OCI-M2 (cell line): ENCODE measurements around the gene PTPRG.

Experiments used
- DNase-seq: peaks from one replicate; lab custom pipeline; 2025; ENCODE audit not compliant: unreplicated experiment; lab: John Stamatoyannopoulos, UW

PTPRG gene

DNA sequence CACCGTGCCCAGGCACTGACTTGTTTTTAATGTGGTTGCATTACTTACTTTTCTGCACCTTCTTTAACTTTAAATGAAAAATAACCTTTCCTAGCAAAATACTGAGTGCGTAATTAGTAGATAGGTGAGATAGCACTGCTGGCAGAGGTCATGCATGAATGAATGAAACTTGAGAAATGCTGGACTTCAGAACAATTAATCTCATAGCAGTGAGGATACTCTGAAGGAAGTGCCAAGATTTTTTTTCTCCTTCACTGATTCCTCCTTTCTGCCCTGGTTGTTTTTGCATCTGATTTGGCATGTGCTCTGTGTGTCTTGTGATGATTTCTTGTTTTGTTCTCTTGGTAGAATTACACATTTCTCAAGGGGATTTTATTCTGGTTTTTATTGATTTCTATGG is 378.9 kb downstream of the PTPRG start:
- DNase-seq = no peak

DNA sequence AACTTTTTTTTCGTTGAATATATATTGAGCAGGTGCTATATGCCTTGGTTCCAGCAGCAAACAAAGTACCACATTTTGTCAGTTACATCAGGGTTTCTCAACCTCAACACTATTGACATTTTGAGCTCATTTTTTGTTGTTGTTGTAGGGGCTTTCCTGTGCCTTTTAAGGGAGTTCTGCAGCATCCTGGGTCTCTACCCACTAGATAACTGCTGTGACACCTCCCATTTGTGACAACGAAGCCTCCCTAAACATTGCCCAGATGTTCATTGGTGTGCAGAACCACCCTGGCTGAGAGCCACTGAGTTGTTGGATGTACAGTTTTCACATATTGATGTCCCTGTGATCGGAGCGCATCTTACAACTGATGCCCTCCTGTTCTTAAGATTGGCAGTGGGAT is 382.6 kb downstream of the PTPRG start:
- DNase-seq = no peak

GRCh38 chr3:61944726-61945125 is 383.4 kb downstream of the PTPRG start:
- DNase-seq = no peak

GRCh38 chr3:61945657-61946056 is 384.3 kb downstream of the PTPRG start:
- no peak for DNase-seq

GRCh38 chr3:61946570-61947324 is 385.4 kb downstream of the PTPRG start:
- DNase-seq = no peak

DNA sequence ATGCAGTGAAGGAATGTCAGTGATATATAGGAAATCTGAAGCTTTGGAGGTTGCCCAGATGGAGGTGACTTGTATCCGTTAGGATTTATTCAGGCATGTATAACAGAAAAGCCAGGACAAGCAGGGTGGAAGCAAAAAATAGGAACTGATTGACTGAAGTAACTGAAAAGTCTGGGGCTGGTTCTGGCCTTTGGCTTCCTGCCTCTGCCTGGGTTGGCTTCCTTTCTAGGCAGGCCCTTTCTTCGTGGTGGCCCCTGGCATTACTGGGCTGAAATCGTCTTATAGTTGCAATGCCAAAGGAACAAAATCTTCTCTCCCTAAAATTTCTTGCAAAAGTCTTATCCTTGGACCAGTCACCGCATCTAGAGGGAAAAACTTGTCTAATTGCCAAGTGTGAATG is 386.1 kb downstream of the PTPRG start:
- DNase-seq = no peak

- DNase-seq = no peak
These were observed 387.4 kb downstream of the PTPRG start for GRCh38 chr3:61948699-61949305.

DNA sequence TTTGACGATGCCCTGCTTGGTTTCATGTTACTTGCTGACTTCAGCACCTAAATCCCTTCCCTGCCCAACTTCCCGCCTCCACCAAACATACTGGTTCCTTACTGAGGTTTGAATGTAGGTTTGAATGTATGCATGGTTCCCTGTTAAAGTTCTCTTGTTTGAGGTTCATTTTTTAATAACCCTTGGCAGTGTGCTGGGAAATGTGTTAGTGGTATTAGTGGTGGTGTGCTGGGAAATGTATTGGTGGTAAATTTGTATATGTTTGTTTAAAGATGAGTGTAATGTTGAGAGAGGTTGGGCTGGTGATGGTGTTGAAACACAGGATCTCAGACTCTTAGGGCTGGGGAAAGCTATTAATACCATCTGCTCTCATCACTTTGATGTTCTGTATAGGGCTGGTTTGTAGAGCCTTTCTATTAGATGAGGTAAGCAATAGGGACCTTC is 392.7 kb downstream of the PTPRG start:
- no peak for DNase-seq

DNA sequence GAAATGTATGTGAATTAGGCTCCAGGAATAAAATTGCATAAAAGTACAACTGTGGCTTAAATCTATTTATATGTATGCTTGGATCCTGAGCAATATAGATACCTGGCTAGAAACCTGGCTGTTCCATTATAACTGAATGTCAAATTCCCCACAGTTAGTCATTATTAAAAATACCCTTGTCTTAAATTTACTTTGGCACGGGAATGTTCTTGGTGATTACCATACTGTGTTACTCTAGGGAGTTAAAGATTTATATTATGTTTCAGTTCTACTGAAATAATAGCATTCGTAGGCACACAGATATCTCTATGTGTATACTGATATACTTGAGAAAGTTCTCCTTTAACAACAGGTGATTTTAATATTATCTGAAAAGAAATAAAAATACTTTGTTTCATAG is 394.1 kb downstream of the PTPRG start:
- DNase-seq = no peak

DNA sequence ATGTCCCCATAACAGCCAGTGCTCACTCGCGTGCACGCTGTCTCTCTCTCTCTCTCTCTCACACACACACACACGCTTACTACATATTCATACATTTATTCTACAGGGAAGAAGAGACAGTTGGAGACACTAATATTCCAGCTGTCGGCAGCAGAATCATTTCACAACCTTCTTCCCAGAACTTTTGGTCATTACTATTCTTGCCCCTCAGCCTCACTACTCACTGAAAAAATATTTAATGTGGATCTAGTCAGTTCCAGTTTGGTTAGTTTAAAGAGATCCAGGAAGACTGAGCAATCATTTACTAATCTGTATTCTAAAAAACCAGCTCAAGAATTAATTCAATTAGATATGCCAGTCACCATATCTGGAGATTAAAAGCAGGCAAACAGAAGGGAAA is 394.9 kb downstream of the PTPRG start:
- no peak for DNase-seq

DNA sequence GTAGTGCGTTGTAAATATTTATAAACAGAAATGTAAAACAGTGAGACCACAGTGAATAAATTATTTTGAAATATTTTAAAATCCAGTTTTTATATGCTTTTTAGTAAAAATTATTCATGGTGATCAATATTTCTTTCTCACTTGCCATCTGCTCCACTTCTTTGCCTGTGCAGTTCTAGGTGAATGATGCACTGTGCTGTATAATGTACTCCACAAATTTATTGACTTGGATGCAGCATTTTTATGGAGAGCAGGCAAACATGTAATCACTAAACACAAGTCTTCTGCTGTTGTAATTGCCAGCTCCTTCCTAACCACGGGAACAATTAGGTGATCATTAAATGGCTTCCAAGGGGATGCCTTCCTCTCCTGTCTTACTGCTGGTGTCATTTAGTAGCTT is 395.9 kb downstream of the PTPRG start:
- DNase-seq = no peak

DNA sequence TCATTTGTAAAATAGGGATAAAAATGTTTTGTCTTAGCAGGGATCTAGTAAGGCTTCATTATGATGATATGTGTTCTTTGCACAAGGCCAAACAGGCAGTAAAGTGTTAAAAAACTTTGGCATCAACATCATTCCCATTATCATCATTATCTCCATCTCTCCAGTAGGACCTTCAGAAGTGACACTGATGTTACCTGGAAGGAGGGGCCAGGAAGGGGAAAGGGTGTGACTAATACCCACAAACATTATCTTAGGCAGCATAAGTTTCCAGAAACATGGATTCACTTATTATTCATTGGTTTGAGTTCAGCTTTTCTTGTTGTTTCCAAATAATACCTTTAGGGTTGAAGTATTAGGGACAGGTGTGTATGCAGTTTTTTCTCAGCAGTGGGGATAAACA is 399.6 kb downstream of the PTPRG start:
- no peak for DNase-seq

DNA sequence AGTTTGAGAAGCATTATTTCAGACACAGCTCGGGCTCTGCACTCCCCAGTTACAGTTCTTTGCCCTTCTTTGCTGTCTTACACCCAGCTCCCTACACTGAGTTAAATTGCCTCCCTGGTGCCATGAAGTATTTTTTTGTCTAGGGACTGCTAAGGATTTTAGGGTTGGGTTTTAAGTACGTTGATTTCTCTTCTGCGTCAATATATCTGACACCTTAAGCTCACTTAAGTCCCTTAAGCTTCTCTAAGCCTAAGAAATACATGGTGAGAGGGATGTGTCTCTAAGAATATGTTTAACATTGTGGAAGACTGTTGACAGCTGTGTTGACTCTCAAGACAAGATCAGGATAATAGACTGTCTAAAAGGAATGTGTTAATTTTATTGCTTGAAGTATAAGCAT is 400.5 kb downstream of the PTPRG start:
- no peak for DNase-seq

DNA sequence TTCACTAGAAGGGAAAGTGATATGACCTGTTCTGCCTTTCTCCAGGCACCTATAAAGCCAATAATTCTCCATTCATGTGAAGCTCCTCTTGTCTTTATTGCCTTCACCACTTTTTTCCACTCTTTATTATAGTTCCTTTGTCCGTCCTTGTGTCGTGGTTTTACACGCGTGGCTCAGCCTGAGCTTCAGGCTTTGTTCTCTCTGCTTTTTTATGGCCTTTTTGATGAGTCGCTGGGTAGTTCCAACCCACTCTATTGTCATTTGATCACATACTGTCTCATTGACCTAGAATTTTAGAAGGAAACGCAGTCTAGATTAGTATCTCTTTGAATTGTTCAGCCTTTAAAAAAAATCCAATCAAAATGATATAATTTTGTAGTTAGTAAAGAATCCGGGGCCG is 403.2 kb downstream of the PTPRG start:
- DNase-seq = no peak

- no peak for DNase-seq
These were observed 404.4 kb downstream of the PTPRG start for GRCh38 chr3:61965770-61966131.

DNA sequence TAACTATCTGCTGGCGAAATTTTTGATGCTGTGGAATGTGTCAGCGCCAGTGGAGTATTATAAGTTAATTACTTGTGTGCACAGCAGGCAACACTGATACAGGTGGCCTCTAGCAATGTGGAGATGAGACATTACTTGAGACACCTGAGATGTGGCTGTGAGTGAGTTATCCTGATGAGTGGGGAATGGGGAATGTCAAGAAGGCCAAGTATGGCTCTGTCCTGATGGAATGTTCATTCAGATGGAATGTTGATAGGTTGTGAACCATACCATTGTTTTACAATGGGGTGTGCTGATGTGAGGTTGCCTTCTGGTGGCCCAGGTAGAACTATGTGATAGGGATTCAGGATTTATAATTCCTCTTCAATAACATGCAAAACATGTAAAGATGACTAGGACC is 404.8 kb downstream of the PTPRG start:
- DNase-seq = no peak

- no peak for DNase-seq
These were observed 405.6 kb downstream of the PTPRG start for GRCh38 chr3:61967019-61967418.

GRCh38 chr3:61967937-61968336 is 406.6 kb downstream of the PTPRG start:
- no peak for DNase-seq

- no peak for DNase-seq
These were observed 413.3 kb downstream of the PTPRG start for GRCh38 chr3:61974662-61975061.

- no peak for DNase-seq
These were observed 413.8 kb downstream of the PTPRG start for GRCh38 chr3:61975199-61975598.

DNA sequence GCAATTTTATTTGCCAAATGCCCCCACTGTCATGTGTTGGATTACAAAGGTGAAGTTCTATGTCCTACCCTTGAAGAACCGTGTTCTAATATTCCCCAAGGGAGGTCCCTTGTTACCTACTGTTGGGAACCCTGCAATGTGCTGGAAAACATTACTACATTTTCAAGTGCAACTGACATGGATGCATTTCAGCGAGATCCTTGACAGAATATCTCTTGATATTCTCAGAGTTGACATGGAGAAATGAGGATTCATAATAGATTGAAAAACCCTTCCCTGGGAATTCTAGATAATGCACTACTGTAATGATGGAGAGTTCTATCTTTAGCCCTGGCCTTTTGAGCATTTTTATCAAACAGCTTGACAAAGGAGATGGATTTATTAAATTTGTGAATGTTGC is 414.6 kb downstream of the PTPRG start:
- no peak for DNase-seq

DNA sequence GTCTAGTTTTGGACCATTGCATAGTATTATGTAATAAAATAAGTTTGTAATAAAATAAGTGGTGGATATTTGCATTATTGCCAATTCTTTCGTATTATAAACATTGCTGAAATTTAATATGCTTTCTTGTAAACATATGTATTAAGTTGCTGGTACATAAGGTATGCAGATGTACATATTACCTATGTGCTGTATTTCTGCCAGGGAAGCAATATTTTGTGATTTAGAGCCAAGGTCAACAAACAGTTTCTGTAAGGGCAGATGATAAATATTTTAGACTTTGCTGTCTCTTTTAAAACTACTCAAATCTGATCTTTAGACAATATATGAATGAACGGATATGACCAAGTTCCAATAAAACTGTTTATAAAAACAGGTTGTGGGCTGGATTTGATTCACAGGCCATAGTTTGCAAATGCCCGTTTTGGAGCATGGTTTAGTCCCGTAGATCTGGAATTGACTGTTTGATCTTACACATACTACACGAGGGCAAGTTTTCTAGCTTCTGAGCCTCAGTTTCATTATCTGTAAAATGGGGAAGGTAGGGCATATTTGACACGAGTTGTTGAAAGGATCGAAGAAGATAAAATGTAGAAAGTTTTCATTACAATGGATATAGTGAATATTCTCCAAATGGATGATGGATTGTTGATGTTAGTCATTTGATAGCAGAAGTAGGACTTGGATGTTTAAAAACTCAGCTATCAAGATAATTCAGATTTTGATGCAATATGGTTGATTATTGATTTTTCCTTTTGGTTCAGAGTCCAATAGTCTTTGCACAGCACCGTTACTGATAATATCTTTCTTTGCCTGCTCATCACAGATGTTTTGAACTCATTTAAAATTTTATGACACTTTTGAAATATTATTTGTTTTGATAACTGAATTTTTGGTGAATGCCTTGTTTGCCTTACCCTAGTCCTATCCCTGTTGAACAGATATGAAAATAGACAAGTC is 417.4 kb downstream of the PTPRG start:
- DNase-seq = no peak
